Smooth muscle cell of the brain vasculature (primary cell): ENCODE measurements around the gene DEAF1.

Source experiments
- DNase-seq: peaks from one replicate; pipeline ENCODE4 v3.0.0-alpha.2; 2012; ENCODE audit warnings: low read depth, low spot score

The DEAF1 gene

DNA sequence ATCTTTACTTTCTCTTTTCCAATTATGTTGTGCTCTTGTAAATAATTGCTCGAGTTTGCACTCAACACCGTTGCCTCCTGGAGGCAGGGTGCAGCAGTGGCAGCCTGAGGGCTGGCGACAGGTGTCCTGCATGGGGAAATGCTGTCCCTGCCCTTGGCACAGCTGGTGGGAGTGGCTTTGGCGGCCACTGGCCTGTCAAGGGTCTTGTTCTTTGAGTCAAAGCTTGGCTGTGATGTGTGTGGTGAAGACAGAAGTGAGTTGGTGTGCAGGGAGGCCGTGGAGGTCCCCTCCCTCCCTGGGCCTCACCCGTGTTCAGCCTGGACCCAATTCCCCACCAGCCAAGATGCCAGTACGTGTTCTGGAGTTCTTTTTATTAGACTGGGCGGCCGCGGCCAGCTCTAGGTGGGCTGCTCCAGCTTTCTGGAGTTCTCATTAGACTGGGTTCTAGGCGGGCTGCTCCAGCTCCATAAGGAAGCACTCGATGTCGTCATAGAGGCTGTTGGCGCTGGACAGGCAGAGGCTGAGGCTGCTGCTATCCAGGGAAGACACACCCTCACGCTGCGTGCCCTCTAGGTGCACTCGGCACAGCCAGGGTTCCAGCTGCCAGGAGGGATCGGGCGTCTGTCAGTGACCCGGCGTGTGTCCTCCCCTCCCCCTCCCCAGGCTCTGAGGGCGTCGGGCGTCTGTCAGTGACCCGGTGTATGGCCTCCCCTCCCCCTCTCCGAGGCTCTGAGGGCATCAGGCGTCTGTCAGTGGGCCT is 82.6 kb downstream of the DEAF1 start:
- no peak for DNase-seq

DNA sequence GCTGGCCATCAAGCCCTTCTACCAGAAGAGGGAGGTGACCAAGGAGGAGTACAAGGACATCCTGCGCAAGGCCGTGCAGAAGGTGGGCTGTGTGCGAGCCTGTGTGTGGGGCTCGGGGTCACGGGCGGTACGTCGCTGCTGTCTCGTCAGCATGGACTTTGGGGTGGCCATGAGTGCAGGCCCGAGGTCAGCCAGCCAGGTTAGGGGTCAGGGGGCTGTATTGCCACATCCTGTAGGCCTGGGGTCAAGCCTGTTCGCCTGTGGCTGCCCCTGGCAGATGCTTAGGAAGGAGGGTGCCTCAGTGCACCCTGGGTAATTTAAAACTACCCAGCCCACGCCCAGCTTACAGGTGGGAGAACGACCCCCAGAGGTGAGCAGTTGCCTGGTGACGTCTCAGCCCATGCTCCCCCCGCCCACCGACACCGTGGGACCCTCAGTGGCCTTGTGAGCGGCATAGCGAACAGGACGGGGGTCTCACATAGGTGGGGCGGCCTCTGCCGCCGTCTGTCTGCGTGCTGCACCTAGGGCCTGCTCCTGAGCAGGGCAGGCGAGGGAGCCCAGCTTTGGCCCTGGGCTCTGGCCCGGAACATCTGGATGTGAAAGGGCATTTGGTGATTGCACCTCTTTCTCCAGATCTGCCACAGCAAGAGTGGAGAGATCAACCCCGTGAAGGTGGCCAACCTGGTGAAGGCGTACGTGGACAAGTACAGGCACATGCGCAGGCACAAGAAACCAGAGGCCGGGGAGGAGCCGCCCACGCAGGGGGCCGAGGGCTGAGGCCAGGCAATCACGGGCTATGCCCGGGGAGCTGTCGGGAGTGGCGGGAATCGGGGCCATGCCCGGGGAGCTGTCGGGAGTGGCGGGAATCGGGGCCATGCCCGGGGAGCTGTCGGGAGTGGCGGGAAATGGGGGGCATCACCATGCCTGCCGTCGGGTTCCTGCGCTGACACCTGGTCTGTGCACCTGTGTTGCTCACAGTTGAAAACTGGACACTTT is 83.7 kb downstream of the DEAF1 start:
- DNase-seq, result no peak

GRCh38 chr11:610146-610801 is 84.7 kb downstream of the DEAF1 start:
- DNase-seq, result no peak

DNA sequence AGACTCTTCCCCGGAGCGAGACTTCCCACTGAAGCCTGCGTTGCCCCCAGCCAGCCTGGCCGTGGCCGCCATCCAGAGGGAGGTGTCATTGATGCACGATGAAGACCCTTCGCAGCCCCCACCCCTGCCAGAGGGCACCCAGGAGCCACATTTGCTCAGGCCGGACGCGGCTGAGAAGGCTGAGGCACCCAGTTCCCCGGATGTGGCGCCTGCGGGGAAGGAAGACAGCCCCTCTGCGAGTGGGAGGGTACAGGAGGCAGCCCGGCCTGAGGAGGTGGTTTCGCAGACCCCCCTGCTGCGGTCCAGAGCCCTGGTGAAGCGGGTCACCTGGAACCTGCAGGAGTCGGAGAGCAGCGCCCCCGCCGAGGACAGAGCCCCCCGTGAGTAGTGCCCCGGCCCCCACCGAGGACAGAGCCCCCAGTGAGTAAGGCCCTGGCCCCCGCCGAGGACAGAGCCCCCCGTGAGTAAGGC is 85.6 kb downstream of the DEAF1 start:
- DNase-seq, result no peak

GRCh38 chr11:608791-609251 is 86.2 kb downstream of the DEAF1 start:
- no peak for DNase-seq

- no peak for DNase-seq
These were observed 86.9 kb downstream of the DEAF1 start for GRCh38 chr11:607971-608659.

- DNase-seq, result no peak
These were observed 87.8 kb downstream of the DEAF1 start for GRCh38 chr11:607020-607780.

GRCh38 chr11:606245-606644 is 88.8 kb downstream of the DEAF1 start:
- DNase-seq, result no peak

DNA sequence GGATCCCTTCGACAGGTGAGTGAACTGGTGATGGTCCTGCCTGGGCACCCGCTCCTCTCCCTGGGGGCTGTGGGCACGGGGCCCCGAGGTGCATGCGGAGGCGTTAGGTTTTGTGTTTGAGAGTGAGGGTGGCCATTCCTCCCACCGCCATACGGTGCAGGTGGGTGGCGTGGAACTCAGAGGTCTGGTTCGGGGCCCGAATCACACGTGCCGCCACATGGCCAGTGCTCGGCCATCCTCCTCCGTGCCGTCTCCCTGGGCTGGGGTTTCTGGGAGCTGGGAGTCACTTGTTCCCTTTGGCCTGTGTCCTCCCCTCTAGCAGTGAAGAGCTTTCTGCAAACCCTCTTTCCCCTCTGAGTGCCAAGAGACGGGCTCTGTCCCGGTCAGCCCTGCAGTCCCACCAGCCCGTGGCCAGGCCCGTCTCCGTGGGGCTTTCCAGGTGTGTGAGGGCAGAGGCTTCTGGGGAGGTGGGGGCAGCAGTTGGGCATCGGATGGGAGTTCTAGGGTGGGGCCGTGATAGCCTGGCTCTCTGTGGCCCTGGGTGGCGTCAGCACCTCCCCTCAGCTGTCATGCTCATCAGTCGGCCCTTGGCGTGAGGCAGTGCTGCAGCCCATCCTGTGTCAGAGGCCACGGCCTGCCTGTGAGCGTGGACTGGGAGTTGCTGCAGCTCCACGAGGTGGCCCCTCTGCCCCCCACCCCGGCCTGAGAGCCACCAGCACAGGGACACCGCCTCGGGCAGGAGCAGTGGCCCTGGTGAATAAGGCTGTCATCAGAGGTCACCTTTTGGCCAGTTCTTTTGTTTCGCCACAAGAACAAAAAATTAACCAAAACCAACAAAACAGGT is 89.5 kb downstream of the DEAF1 start:
- no peak for DNase-seq

DNA sequence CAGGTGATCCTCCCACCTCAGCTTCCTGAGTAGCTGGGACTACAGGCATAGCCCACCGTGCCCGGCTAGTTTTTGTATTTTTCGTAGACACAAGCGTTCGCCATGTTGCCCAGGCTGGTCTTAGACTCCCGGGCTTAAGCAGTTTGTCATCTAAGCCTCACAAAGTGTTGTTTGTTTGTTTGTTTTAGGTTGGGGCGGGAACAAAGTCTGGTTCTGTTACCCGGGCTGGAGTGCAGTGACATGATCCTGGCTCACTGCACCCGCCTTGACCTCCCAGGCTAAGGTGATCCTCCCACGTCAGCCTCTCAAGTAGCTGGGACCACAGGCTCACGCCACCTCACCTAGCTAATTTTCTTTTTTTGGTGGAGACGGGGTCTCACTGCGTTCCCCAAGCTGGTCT is 91.9 kb downstream of the DEAF1 start:
- DNase-seq, result no peak

GRCh38 chr11:601573-602245 is 93.3 kb downstream of the DEAF1 start:
- no peak for DNase-seq

DNA sequence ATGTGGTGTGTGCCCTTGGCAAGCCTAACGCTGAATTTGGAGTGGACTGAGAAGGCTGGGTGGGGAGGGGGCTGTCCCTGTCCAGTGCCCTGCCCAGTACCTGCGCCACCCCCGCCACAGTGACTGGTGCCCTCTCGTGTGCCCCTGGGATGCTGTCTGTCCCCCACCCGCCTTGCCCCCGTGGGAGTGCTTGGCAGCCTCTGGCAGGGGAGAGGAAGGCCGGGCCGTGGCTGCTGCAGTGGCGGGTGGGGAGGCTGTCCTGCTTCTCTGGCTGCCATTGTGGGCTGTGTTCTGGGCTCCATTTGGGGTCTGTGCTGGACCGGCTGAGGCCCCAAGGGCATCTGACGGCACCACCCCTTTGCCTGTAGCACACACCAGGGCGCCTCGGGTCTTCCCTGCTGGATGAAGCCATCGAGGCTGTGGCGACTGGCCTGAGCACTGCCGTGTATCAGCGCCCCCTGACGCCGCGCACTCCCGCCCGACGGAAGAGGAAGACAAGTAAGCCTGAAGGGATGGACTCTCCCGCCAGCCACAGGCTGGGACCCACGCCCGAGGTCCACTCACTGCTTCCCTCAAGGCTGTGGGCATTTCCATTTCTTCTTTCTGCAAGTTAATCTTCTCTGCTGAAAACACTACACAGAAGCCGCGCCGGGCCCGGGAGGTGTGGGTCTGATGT is 96.9 kb downstream of the DEAF1 start:
- no peak for DNase-seq

DNA sequence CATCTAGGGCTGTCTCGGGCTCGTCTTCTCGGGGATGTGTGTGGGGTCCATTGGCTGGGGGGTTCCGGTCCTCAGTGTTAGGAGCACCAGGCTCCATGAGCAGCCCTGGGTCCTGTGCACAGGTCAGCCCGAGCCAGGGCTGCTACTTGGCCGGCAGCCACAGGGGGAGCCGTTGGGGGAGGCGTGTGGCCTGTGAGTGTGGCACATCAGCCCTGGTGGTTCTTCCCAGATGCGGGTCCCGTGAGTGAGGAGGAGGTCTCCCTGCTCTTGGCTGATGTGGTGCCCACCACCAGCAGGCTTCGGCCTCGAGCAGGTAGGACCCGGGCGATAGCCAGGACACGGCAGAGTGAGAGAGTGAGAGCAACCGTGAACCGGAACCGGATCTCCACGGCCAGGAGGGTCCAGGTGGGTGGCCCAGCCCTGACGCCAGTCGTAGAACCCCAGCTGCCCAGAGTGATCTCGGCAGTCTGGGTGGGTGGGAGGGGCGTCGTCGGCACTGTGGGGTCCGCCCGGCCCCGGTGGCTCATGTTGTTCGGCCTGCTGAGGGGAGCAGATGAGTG is 97.8 kb downstream of the DEAF1 start:
- DNase-seq, result no peak

- DNase-seq, result no peak
These were observed 98.6 kb downstream of the DEAF1 start for GRCh38 chr11:596374-596773.

DNA sequence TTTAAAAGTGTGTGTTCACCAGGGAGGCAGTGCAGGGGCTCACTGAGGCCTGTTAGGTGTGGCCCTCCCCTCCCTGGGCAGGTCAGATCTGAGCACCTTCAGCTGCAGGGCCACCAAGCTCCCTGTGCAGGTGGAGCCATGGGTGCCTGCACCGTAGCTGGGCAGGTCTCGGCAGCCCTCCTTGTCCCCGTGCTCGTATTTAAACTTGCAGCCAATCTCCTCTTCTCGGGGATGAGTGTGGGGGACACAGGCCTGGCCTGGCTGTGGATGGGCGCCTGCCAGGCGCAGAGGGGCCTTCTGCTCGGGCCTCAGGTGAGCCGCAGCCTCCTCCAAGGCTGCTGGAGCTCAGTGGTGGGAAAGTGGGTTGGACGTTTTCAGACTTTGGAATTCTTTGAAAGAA is 99.6 kb downstream of the DEAF1 start:
- DNase-seq, result no peak
